Fibroblast of upper back skin (primary cell): ENCODE data around the gene TNFRSF1A.
A peak's percentile ranks its signal among the peaks of the same experiment; 100 is the strongest.

Experiments
- DNase-seq: peaks from one replicate; pipeline ENCODE4 v3.0.0-alpha.2; 2013

TNFRSF1A gene

DNA sequence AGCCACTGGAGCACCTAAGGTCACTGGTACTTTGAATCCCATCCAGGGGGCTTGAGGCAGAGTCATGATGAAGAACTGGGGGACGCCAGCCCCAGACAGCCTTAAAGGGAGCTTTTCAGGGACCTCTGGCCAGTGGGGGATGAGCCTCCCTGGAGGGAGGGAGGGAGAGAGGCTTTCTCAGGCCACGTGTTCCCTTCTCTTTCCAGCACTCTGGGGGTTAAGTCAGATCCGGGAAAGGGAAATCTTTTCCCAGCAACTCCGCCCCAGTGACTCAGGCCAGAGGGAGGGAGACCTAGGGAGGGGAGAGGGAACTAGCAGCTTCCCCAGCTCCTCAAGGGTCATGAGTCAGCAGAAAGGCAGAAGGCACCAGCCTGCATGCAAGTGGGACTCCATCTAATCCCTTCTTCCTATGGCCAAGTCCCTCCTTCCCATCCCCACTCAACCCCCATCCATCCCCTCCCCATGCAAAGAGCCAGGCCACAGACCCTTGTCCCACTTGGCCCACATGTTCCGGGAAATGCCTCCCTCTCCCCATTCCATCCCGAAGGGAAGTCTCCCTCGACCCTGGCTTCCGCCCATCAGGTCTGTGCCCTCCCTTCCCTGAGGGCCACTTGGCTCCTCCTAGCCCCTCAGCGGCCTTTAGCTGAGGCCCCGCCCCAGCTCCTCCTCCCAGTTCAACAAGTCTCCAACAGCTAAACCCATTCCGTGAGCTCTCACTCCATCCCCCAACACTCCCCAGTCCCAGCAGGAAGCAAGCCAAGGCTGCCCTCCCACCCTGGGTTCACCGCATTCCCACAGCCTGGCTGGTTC is 5.6 kb downstream of the TNFRSF1A start:
- peak; percentile 100 for DNase-seq

GRCh38 chr12:6335451-6336078 is 6.3 kb downstream of the TNFRSF1A start:
- DNase-seq, result peak; percentile 79

- DNase-seq, result no peak
Observed at GRCh38 chr12:6334940-6335450, 6.9 kb downstream of the TNFRSF1A start.

DNA sequence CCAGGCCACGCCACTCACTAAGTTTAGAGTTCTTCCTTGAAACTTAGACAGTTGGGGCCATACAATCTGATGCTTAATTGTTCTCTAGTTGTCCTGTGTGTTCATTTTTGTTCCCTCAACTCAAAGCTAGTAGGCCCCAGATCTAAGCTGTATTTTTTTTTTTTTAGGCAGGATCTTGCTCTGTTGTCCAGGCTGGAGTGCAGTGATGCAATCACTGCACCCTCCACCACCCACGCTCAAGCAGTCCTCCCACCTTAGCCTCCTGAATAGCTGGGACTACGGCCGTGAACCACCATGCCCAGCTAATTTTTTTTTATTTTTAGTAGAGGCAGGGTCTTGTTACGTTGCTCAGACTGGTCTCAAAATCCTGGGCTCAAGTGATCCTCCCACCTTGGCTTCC is 7.5 kb downstream of the TNFRSF1A start:
- no peak for DNase-seq

GRCh38 chr12:6333566-6333965 is 8.3 kb downstream of the TNFRSF1A start:
- peak; percentile 73 for DNase-seq

GRCh38 chr12:6333029-6333428 is 8.8 kb downstream of the TNFRSF1A start:
- DNase-seq, result no peak

- DNase-seq, result peak; percentile 93
Observed at GRCh38 chr12:6332459-6332858, 9.4 kb downstream of the TNFRSF1A start.

GRCh38 chr12:6330999-6331714 is 10.7 kb downstream of the TNFRSF1A start:
- DNase-seq, result no peak

DNA sequence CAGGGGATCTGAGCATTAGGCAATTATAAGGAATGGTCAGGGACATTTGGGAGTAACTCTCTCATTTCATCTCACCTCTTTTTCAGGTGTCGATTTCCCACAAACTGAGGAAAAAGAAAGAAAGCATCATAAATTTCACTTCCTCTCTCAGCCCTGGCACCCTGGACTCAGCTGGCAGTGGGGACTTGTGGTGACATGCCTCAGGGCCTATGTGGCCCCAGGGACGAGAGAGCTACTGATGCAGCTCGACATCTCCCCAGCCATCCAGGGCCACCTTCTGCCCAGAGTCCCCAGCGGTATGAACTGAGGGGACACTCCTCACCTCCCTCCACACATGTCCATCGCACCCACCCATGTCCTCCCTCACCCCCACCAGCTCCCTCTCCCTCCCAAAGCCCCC is 11.7 kb downstream of the TNFRSF1A start:
- no peak for DNase-seq

GRCh38 chr12:6329703-6330064 is 12.2 kb downstream of the TNFRSF1A start:
- DNase-seq, result no peak

- no peak for DNase-seq
Observed at GRCh38 chr12:6328945-6329702, 12.8 kb downstream of the TNFRSF1A start.

- DNase-seq, result no peak
Observed at GRCh38 chr12:6328045-6328779, 13.7 kb downstream of the TNFRSF1A start.

DNA sequence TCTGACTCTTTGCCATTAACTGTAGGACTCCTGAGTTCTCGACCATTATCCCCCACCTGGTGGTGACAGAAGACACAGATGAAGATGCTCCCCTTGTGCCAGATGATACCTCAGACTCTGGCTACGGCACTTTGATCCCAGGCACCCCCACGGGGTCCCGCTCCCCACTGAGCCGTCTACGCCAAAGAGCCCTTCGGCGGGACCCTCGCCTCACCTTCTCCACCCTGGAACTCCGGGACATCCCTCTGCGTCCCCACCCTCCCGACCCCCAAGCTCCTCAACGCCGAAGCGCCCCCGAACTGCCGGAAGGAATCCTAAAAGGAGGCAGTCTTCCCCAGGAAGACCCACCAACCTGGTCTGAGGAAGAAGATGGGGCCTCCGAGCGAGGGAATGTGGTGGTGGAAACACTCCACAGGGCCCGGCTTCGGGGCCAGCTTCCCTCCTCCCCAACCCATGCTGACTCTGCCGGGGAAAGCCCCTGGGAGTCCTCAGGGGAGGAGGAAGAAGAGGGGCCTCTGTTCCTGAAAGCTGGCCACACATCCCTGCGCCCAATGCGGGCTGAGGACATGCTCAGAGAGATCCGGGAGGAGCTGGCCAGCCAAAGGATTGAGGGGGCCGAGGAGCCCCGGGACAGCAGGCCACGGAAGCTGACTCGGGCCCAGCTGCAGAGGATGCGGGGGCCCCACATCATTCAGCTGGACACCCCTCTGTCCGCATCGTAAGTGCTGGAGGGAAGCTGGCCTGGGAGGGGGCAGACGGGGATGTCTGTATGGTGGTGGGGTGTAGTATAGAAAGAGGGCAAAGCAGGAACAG is 14.4 kb downstream of the TNFRSF1A start:
- DNase-seq, result no peak

GRCh38 chr12:6326316-6327228 is 15.3 kb downstream of the TNFRSF1A start:
- DNase-seq, result peak; percentile 71

DNA sequence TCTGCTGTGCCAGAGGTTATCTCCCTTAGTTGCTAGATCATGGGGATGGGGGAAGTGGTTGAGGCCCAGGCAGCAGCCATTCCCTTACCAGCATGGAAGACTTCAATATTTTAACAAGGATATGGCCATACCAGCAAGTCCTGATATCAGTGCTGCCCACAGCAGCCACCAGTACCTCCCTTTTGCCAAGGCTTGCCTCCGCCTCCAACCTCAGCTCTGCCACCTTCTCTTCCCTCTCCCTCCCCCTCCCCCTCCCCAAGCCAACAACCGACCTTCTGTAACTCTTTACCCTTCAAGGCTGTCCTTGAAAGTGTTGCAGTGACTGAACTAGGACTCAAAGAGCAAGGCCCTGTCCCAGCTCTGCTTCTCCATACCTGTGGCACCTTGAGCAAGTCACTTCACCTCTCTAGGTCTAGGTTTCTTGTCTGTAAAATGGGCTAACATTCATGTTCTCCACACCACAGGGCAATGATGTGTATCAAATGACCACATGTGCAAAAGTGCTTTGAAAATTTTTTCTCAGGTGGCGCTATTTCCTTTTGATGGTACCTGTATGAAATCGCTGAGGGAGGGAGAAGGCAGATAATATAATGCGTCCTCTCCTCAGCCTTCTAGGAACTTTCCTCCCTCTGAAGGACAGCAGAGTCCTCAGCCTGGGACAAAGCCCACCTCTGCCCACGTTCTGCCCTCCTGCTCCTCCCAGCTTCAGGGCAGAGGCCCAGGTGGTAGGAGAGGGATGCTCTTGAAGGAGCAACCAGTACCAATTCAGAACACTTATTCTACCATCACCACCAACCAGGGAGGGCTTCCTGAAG is 16.7 kb downstream of the TNFRSF1A start:
- no peak for DNase-seq

DNA sequence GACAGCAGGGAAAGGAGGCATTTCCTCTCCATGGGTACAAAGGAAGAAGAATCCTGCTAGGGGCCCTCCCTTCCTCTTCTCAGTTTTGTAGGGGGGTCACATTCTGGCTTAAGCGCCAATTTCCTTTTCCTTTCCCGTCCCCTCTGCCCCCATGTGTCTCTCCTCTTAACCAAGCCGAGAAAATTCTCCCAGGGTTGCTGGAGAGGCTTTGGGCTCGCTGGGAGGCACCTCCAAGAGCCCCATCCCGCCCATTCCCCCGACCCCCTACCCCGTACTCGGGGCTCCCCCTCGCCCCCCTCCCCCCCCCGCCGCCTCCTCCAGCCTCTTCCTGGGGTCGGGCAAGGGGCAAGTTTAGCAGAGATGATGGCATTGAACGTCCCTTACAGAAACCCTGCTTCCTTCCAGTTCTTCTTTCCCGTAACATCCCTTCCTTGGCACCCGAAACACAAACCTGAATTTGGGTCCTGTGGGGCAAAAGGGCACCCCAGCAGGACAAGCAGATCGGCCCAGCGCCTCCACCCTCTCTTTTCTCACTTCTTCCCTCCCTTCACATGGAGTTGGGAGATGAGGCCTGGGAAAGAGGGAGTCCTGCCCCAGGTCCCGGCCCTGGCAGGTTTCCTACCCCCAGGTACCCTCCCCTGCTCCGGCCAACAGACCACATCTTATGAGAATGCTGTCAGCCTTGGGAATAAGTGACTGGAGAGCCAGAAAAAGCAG is 17.7 kb downstream of the TNFRSF1A start:
- no peak for DNase-seq

DNA sequence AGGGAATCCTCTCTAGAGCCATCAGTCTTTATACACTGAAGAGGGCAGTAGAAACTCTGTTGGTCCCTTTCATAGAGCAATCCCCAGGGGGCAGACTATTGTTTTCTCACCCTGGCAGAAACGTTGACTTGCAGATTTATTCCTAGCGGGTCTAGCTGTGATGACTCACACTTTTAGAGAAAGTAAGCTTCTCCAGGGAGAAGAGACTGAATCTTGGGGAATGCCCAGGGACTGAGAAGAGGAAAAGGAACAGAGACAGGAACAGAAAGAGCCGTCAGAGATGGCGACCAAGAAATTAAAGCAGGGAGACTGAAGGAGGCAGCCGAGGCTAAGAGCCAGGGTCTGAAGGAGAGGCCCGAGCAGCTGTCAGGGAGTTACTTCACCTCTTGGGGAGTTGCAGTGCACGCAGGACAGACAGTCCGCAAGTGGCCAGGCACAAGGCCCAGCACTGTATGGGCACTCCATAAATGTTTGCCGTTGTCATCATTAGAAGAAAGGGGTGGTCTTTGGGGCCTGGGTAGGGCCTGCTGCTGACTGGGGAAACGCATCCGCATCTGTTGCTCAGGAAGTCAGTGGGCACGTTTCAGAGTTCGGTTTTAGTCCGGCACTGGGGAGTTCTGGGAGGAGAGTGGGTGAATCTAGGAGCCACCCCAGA is 18.4 kb downstream of the TNFRSF1A start:
- peak; percentile 96 for DNase-seq

GRCh38 chr12:6322969-6323339 is 18.9 kb downstream of the TNFRSF1A start:
- DNase-seq, result no peak
